ENCODE data around the gene SNX14.
"Not testable (repeated sequence)": the region's sequence is repeated elsewhere in the genome, so short reads cannot be mapped to it uniquely, and the experiment has no call there.

SNX14 gene

DNA sequence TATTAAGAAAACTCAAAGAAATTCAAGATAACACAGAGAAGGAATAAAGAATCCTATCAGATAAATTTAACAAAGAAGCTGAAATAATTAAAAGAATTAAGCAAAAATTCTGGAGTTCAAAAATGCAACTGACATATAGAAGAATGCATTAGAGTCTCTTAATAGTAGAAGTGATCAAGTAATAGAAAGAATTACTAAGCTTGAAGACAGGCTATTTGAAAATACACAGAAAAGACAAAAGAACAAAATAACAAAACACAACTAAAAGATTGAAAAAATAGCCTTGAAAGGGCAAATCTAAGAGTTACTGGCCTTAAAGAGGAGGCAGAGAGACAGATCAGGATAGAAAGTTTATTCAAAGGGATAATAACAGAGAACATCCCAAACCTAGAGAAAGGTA lies 12.1 kb downstream of the SNX14 start:
- no peak for DNase-seq

DNA sequence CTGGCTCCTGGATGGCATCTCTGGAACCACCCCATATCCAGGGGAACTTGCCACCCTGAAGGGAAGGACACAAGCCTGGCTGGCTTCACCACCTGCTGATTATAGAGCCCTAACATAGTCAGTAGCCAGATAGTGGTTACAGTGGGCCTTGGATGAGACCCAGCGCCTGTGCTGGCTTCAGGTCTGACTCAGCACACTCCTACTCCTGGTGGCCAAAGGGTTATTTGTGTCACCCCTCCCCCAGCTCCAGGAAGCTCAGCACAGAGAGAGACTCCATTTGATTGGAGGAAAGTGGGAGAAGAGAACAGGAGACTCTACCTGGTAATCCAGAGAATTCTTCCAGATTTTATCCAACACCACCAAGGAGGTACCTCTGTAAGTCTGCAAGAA lies 12.8 kb downstream of the SNX14 start:
- DNase-seq, result no peak

DNA sequence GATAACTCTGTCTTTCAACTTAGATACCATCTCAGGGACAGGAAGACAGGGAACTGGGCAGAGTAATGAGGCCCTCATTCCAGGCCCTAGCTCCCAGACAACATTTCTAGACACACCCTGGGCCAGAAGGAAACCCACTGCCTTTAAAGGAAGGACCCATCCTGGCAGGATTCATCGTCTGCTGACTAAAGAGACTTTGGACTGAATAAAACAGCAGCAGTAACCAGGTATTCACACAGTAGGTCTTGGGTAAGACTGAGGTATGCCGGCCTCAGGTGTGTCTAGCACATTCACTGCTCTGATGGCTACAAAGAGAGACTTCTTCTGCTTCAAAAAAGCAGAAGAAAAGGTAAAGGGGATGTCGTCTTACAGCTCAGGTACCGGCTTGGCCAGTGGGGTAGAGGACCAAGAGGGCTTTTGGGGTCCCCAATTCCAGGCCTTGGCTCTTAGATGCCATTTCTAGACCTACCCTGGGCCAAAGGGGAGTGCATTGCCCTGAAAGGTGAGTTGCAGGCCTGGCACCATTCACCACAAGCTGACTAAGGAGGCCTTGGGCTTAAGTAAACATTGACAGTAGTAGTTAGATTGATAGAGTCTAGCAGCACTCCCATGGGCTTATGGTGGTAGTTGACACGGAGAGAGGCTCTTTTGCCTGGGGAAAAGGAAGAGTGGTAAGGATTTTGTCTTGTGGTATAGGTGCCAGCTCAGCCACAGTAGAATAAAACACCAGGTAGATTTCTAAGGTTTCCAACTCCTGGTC lies 13.4 kb downstream of the SNX14 start:
- DNase-seq, result no peak

DNA sequence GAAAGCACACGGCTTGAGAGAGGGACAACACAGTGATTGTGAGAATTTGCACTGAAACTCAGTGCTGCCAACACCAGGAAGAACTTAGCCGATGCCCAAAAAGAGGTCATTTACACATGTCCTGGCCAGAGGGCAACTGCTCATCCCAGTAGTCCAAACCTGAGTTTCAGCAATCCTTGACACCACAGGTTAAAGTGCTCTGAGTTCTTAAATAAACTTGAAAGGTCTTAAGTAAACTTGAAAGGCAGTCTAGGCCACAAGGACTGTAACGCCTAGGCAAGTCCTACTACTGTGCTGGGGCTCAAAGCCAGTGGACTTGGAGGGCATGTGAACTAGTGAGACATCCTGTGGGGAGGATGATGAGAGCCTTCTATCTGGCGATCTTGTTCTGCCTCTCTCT lies 14.1 kb downstream of the SNX14 start:
- no peak for DNase-seq

DNA sequence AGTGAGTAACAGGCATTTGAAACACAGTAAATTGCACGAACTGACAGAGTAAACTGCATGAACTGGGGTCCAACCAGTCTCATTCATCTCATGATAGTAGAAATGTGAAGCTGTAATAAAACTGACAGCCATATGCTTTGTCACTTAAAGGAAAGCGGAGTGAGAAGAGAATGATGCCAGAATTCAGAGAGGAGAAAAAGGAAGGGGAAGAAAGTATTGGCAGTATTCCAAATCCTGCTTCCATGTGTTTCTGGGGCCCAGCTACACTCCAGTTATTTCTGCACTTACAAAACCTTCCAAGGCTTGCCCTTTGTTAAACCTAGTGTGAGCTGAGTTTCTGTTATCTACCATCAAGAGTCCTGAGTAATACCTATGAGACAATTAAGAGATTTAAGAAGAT lies 17.2 kb downstream of the SNX14 start:
- no peak for DNase-seq

DNA sequence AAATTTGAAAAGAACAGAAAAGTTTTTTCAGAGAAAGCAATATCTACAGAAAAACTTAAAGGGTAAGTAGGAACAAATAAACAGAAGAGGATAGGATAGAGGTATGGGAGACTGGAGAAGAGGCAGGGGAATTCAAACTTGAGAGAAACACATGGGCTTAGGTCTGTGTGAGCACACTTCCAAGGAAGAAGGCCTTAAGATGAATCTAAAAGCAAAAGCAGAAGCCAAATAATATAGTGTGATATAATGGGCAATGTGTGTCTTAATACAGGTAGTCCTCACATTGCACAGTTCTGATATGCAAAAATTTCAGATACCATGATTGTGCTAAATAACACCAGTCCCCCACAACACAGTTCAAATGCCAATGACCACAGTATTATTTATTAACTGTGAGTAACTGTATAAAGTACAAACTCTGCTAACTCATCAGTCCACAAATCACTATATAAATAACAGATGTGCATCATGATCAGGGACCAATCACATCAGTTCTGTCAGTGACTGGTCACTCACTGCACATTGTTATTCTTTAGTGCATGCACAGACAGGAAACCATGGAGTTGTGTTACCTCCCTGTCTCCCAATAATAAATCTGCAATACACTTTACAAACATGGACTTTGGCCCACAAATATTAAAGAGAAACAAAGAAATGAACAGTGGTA lies 18.6 kb downstream of the SNX14 start:
- no peak for DNase-seq

DNA sequence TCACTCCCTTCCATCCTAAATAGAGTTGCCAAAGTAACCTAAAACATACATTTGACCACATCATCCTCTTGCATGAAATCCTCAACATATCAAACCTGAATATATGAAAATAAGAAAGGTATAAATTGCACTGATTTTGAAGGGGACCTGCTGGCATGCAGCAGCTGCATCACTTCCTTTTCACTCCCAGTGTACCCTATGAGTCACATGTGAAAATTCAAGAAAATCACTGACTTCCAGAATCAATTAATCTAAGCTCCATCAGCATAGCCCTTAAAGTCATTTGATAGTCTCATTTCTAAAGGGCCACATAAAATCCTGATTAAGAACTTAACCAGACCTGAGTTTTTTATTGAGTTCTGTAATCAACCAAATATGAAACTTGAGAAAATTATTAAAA lies 24.3 kb downstream of the SNX14 start:
- DNase-seq, result no peak

DNA sequence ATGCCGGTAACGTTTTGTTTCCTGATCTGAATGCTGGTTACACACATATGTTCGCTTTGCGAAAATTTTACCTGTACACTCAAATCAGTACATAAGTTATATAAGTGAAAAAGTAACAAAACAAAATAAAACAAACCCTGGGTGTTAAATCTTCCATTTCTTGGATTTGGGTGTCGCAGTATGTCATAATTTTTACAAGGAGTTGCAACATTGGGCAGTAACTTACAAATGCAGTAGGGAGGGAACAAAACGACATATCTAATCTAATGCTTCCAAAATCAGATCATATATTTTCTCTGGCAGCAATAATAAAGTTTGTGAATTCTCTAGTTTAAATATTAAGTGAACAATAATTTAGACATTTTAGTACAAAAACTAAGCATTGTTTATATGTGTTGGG lies 25.2 kb downstream of the SNX14 start:
- DNase-seq, result no peak

DNA sequence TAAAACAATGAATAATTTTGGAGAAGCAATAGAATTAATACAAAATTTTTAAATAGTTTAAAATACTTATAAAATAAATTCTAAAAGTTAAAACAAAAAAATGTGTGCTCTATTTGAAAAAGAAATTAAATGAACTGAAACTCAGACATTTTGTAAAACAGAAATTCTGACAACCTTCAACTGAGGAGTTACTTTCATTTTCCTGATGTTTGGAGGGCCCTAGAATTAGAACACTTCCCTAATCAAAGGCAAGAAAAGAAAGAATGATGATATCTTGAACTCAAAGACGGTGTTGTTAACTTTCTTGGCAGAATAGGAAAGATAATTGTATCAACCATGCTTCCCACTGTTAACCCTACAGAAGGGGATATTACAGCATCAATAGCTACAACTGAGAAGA lies 27.9 kb downstream of the SNX14 start:
- no peak for DNase-seq

DNA sequence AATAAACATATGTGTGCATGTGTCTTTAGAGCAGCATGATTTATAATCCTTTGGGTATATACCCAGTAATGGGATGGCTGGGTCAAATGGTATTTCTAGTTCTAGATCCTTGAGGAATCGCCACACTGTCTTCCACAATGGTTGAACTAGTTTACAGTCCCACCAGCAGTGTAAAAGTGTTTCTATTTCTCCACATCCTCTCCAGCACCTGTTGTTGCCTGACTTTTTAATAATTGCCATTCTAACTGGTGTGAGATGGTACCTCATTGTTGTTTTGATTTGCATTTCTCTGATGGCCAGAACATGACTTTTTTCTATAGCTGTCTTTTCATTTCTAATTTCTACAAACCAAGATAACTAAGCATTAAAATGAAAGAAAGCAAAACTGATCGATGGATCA lies 29.4 kb downstream of the SNX14 start:
- DNase-seq, result not testable (repeated sequence)

DNA sequence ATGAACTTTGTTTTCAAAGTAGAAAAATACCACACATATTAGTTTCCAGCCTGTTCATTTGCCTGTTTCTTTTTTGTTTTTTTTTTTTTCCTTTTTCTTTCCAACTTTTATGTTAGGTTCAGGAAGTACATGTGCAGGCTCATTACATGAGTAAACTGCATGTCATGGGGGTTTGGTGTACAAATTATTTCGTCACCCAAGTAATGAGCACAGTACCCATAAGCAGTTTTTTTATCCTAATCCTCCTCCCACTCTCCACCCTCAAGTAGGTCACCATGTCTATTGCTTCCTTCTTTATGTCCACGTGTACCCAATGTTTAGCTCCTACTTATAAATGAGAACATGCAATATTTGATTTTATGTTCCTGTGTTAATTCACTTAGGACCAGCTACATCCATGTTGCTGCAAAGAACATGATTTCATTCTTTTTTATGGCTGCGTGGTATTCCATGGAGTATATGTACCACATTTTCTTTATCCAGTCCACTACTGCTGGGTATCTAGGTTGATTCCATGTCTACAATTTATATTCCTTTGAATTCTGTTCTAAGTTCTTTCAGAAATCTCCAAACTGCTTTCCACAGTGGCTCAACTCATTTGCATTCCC lies 31.8 kb downstream of the SNX14 start:
- no peak for DNase-seq

DNA sequence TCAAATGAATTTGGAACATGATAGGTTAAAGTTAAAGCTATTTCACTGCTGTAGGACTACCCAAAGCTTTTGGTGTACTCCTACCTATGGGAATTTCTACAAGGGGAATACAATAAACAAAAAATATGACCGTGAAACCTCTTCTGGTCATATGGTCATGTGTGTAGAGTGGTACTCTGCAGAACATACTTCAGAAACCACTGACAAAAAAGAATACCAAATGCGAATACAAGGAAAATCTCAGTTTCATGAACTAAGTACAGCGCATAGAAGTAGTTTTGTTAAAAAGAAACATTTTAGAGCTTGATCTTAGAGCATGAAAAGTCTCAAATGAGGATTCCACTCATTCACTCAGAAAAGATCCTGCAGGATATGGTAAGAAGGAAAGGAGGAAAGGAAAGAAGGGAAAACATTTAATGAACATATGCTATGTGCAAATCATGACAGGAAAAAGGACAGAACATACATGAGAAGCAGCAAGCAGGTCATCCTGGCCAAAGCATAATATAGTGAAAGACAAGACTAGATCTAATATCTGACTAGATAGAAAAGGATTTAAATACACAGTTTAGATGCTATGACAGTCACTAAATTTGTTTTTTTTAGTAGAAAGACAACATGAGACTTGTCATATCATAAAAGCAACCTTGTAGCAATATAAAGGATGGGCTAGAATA lies 36.5 kb downstream of the SNX14 start:
- no peak for DNase-seq

DNA sequence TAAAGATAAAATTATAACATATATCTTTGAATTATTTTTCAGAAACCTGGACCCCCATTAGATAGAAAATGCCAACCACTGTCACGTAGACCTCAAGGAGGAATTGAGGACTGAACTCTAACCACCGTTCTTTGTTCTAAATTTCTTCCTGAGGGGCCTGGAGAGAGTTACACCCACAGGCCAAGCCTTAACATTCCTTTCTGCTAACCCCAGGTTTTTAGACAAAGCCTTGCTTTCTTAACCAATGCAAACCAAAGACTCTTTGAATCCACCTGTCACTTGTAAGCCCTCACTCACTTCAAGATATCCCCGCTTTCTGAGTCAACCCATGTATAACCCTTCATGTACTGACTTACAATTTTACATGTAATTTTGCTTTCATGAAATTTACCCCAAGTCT lies 41.0 kb downstream of the SNX14 start:
- no peak for DNase-seq

DNA sequence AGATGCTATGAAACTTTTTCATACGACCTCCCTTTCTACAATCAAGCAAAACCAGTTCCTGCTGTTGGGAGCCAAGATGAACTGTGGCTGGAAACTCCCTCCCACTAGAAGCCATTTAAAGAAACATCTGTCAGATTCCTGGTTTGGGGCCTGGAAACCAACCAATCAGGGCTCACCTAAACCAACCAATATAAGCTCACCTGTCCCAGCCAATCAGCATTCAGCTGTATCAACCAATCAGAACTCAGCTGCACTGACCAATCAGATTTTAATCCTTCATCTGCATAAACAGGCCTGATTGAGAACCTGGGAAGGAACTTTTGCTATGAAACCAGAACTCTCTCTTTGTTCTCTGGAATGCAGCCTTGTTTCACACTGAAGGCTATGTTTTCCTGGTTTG lies 42.4 kb downstream of the SNX14 start:
- DNase-seq, result no peak

DNA sequence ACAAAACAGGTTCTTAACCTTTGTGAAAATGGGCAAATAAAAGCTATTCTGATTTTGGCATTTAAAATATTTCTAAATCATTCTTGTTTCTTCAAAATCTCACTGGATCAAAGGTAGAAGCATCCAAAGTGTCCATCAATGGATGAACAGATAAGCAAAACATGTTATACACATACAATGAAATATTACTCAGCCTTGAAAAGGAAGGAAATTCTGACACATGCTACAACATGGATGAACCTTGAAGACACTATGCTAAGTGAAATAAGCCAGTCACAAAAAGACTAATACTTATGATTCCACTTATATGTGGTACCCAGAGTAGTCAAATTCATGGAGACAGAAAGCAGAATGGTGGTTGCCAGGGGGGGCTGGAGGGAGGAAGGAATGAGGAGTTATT lies 45.9 kb downstream of the SNX14 start:
- DNase-seq, result no peak

DNA sequence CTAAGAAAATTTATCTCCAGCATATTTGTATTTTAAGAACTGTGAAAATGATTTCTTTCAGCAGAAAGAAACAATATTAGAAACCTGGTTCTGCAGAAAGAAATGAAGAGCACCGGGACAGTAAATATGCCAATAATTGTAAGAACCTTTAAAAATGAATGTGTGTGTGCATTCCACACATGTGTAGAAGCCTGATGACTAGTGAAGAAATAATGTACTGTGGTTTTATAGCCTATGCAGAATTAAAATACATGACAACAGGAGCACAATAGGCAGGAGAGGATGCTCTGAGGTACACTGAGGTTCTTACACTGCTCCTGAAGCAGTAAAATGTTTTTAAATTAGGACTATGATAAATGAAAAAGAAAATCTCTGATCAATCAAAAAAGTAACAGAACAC lies 48.9 kb downstream of the SNX14 start:
- DNase-seq, result no peak

DNA sequence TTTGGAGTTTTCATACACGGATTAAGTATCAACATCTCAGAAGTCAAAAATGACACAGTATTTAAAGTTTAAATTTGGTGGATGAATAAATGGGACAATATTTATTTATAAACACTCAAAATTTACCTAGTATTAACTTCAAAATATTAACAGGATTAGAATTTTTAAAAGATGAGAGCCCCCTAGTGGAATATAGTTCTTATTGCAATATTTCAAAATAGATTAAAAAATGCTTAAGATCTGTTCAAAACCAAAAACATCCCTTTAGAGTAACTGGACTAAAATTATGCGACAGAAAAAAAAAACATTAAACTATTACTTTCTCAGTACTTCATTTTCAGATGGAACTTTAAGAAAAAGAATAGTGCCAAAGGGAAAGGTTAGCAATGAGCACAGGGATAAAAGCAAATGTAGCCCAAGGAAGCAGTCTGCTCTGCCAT lies 56.6 kb downstream of the SNX14 start:
- DNase-seq, result no peak

DNA sequence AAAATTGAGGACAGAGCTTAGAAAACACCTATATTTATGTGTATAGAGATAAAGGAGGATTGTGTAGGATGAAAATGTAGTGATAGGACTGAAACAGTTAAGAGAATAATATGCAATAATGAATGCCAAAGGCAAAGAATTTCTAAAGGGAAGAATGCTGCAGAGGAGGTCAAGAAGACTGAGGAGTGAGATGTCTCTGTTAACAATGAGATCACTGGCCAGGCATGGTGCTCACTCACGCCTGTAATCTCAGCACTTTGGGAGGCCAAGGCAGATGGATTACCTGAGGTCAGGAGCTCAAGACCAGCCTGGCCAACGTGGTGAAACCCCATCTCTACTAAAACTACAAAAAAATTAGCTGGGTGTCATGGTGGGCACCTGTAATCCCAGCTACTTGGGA lies 69.4 kb downstream of the SNX14 start:
- not testable (repeated sequence) for DNase-seq

DNA sequence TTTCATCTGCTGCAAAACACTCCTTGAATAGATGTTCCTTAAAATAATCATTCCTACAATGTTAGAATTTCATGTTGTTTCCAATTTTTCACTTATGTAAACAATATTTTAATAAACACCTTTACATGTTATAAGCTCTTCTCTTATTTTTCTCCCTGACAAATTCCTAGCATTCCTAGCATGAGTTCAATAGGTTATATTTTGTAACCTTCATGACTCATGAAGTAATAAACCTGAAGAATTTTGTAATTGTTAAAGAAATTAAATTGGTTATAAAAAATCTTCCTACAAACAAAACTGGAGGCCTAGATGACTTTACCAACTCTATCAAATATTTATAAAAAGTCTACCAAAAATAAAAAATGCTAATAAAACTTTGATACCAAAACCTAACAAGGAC lies 77.5 kb downstream of the SNX14 start:
- DNase-seq, result no peak

DNA sequence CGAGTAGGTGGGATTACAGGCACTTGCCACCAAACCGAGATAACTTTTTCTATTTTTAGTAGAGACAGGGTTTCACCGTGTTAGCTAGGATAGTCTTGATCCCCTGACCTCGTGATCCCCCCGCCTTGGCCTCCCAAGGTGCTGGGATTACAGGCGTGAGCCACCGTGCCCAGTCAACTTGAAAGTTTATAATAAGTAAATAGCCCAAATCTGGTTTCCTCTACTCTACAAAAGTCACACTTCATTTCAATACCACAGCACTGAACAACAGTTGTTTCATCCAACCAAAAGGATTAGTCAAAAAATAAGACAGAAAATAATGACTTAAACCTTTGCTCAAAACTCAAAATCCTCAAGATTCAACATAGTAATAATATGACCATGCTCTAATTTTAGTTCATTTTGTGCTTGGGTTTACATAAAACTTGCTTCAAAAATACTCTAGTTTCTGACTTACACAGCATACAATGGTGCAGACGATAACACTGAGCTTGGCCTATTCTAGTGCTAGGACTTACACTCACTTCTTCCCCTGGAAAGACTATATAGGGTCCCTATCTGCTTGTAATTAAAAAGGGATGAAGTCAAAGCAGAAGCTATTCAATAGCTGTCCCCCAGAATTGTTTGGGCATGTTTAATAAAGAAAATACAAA lies 87.1 kb downstream of the SNX14 start:
- DNase-seq, result no peak

DNA sequence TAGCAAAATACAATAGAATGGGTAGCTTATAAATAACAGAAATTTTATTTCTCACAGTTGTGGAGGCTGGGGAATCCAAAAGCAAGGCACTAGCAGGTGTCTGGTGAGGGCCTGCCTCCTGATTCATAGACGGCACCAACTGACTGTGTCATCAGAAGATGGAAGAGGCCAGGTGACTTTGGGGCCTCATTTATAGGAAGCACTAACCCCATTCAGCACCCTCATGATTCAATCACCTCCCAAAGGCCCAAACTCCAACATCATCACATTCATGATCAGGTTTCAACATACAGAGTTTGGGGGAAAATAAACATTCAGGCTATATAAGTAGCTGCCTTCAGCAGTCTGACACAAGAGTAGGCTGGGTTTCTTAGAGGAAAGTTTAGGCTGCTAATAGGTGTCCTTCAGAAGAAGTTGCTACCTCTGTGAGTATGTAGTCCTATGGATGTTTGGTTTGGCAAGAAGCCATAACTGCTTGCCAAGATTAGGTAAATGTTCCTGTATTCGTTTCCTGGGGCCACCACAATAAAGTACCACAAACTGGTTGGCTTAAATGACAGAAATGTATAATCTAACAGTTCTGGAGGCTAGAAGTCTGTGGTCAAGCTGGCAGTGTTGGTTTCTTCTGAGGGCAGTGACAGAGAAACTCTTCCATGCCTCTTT lies 94.9 kb downstream of the SNX14 start:
- DNase-seq, result no peak

DNA sequence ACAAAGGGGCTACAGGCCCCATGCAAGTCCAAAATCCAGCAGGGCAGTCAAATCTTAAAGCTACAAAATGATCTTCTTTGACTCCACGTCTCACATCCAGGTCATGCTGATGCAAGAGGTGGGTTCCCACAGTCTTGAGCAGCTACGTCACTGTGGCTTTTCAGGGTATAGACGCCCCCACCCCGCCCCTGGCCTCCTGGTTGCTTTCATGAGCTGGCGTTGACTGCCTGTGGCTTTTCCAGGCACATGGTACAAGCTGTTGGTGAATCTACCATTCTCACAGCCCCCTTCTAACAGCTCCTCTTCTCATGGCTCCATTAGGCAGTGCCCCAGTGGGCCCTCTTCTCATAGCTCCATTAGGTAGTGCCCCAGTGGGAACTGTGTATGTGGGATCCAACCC lies 96.8 kb downstream of the SNX14 start:
- DNase-seq, result no peak

All from NCI-H187 treated with DMSO at 0.1 percent for 48 hours (cell line).